GM19438 (cell line): ENCODE results near the gene TGFB2.

Source experiments
- ATAC-seq: cut with Tn5 transposase; IDR thresholded peaks from one replicate; pipeline ENCODE4 v1.9.1; 2021; ENCODE audit warnings: low read depth; ENCODE audit not compliant: unreplicated experiment

TGFB2 gene

GRCh38 chr1:218480137-218480536 is 135.0 kb downstream of the TGFB2 start:
- ATAC-seq = no peak

- no peak for ATAC-seq
Observed at GRCh38 chr1:218480588-218481099, 135.5 kb downstream of the TGFB2 start.

GRCh38 chr1:218481116-218481775 is 136.1 kb downstream of the TGFB2 start:
- ATAC-seq = no peak

- no peak for ATAC-seq
Observed at GRCh38 chr1:218482683-218483082, 137.5 kb downstream of the TGFB2 start.

GRCh38 chr1:218485241-218485928 is 140.2 kb downstream of the TGFB2 start:
- ATAC-seq = no peak

GRCh38 chr1:218488531-218488930 is 143.4 kb downstream of the TGFB2 start:
- ATAC-seq = no peak

- ATAC-seq = no peak
Observed at GRCh38 chr1:218488986-218489385, 143.8 kb downstream of the TGFB2 start.

GRCh38 chr1:218490406-218490922 is 145.3 kb downstream of the TGFB2 start:
- no peak for ATAC-seq

- no peak for ATAC-seq
Observed at GRCh38 chr1:218492874-218493273, 147.7 kb downstream of the TGFB2 start.

GRCh38 chr1:218493986-218494385 is 148.8 kb downstream of the TGFB2 start:
- ATAC-seq = no peak
